Activated CD4-positive, alpha-beta T cell treated with anti-CD3 and anti-CD28 coated beads for 48 hours (primary cell): ENCODE results near the gene BANP.
"Not testable (repeated sequence)": the region's sequence is repeated elsewhere in the genome, so short reads cannot be mapped to it uniquely, and the experiment has no call there.

ENCODE experiments used
- DNase-seq: peaks from one replicate; pipeline ENCODE4 v3.0.0-alpha.2; 2020

The BANP gene

DNA sequence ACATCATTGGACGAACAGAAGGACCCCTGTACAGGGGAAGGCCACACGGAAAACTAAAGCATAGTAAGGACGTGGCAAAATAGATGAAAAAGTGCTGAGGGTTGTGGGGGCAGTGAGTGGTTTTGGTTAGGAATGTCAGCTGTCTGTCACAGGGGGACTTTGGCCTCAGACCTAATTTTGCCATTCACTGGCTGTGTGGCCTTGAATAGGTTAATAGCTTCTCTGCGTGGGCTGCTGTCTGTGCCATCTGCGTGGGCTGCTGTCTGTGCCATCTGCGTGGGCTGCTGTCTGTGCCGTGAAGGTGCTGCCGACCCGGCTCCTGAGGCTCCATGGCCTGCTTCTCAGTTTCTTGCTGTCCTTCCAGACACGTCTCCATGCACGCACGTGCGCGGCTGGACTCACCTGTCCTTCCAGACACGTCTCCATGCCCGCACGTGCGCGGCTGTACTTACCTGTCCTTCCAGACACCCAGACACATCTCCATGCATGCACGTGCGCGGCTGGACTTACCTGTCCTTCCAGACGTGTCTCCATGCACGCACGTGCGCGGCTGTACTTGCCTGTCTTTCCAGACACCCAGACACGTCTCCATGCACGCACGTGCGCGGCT, 47.1 kb downstream of the BANP start:
- not testable (repeated sequence) for DNase-seq

DNA sequence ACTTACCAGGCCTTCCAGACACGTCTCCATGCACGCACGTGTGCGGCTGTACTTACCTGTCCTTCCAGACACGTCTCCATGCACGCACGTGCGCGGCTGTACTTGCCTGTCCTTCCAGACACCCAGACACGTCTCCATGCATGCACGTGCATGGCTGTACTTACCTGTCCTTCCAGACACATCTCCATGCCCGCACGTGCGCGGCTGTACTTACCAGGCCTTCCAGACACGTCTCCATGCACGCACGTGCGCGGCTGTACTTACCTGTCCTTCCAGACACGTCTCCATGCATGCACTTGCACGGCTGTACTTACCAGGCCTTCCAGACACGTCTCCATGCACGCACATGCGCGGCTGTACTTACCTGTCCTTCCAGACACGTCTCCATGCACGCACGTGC, 47.8 kb downstream of the BANP start:
- DNase-seq: not testable (repeated sequence)

DNA sequence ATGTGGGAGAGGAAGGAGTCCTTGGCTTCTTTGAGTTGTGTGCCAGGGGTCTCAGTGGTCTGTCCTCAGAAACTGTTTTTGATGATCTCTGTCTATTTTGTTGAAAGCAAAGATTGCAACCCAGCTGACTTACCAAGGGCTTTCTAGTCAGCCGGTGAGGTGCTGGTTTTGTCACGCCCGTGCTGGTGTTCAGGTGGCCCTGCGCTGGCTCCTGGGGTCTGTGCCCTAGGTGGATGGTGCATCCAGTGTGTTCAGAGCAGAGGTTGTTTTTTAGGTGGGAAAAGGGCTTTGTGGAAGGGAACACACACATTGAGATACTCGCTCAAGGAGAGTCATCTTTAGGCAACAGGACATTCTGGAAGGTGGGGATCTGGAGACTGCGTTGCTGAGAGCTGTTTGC, 51.0 kb downstream of the BANP start:
- DNase-seq: no peak

DNA sequence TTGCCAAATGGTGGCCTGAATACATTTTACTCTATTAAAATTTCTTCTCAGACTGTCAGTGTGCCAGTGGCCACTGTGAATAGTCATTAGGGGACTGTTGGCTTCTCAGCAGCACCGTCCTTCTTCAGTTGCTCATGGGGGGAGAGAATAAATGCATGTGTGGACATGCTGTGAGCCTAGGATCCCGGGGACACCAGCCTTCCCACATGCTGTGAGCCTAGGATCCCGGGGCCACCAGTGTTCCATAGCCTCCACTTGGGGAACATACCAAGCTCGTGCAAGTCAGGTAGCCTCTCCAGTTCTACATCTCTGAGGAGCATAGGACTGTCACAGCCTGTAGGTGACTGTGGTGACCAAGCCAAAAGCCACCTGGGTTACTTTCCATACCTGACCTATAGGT, 51.5 kb downstream of the BANP start:
- no peak for DNase-seq

DNA sequence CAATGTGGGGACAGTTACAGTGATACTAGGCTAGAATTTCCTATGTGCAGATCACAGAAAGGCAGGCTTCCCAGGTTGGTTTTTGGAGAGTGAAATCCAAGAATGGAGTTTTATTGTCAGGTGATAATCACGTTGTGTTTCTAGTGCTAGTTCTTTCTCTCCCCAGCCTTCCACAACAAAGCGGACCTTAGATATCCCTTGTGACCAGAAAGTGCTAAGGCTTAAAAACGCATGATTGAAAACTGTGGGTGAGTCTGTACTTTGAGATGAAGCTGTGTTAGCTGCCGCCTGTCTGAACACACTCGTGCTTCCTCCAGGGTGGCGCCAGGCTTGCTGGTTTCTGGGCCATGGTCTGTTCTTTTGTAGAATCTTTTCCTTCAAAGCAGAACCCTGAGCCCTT, 52.1 kb downstream of the BANP start:
- no peak for DNase-seq

DNA sequence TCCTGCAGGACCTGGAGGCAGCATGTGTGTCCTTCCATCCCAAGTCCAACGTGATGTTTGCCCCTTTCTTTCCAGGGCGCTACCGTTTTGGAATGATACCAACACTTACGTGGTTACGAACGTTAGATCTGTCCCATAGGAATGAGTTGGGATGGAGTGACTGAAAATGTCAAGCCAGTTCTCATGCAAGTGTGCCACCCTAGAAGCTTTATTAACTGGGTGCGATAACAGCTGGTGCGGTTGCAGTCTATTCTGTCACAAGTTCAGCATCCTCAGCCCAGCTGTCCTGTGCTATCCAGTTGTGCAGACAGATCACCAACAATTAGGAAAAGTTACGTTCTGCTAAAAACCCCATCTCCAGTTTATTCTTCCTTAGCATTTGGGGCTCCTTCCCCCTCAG, 52.5 kb downstream of the BANP start:
- no peak for DNase-seq

DNA sequence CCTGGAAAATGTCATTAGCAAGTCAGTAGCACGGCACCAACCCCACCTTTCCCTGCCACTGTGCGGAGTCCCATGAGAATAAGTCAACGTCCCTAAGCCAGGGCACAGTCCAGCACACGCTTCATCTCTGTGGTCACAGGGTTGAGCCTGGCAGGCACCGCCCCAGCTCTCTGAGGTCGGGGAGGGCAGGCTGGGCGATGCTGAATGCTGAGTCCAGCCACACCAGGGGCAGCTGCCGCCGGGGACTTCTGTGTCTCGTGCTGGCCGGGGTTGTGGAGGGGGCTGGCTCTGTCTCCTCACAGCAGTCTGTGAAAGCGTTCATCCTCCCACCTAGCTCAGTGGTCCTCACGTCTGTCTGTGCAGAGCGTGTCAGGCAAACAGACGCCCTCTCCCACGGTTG, 53.2 kb downstream of the BANP start:
- DNase-seq: no peak

DNA sequence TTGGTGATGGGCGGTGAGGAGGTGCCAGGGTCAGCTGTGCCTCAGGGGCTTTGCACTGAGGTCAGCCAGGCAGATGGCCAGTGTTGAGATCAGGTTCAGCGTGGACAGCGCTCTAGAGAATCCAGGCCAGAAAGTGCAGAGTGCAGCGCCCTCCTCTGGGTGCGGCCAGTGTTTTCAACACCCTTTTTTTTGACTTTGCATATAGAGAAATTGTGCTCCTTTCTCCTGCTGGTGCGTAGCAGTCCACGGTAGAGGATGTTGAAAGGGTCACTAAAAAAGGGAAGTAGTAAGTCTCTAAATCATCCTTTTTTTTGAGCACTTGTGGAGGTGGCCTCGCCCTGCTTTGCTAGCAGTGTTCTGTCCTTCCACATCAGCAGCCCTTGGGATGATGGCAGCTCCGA, 53.9 kb downstream of the BANP start:
- DNase-seq: peak; percentile 28

DNA sequence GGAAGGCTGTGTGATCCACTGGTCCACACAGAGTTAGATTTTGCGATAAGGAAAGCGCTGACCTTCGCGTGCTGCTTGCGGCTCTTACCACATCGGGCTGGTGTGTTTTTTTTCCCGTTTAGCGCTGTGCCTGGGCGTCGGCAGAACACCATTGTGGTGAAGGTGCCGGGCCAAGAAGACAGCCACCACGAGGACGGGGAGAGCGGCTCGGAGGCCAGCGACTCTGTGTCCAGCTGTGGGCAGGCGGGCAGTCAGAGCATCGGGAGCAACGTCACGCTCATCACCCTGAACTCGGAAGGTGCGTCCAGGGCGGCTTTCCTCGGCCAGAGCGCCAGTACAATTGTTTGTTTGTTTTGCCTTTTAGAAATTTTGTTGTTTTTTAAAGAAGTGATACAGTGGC, 54.7 kb downstream of the BANP start:
- no peak for DNase-seq

DNA sequence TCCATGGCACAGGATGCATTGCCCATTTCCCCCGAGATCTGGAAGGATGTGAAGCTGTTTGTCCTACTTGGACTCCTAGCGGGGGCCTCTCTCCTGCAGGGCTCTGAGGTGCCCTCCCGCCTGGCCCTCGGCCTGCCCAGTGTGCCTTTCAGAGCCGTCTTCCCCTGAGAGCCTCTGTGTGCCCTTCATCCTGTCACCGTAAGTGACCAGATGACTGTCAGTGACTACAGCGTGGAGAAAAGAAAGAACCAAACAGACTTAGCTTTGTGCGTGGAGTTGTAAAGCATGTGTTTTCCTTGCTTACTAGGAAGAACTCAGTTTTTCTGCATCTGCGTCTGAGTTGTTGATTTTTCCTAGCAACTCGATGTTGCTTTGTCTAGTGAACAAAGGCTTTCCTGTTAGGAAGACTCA, 56.1 kb downstream of the BANP start:
- DNase-seq: no peak

DNA sequence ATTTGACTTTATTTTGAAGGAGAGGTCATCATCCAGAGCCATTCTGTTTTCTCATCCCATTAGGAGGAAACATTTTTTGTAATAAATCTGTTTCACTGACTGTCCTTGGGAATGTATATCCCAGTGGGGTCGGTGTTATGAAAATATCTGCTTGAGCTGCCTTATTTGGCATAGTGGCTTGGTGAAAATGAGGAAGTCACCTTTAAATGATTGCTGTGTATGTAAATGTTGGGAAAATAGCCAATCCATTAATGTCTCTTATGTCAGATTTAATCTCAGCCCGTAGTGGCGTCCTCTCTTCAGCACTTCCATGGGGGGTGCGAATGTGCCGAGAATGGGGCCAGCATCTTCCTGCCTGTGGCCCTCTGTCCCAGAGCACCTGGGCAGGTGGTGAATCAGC, 57.6 kb downstream of the BANP start:
- DNase-seq: no peak

DNA sequence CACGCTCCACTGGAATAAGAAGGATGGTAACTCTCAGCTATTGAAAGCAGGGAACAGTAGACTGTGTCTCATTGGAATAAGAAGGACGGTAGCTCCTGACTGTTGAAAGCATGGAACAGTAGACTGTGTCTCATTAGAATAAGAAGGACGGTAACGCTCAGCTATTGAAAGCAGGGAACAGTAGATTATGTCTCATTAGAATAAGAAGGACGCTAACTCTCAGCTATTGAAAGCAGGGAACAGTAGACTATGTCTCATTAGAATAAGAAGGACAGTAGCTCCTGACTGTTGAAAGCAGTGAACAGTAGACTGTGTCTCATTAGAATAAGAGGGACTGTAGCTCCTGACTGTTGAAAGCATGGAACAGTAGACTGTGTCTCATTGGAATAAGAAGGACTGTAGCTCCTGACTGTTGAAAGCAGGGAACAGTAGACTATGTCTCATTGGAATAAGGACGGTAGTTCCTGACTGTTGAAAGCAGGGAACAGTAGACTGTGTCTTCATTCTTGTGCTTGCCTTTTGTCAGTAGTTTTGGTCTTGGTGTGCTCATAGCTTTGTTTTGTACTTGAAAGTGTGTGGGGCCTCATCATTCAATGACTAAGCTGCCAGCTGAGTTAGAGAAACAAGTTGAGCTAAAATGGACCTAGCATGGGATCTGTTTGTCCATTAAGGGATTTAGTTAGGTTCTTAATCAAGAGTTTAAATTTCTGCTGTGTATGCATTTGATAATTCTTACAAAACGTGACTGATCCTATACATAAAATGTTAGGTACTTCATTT, 58.5 kb downstream of the BANP start:
- no peak for DNase-seq

DNA sequence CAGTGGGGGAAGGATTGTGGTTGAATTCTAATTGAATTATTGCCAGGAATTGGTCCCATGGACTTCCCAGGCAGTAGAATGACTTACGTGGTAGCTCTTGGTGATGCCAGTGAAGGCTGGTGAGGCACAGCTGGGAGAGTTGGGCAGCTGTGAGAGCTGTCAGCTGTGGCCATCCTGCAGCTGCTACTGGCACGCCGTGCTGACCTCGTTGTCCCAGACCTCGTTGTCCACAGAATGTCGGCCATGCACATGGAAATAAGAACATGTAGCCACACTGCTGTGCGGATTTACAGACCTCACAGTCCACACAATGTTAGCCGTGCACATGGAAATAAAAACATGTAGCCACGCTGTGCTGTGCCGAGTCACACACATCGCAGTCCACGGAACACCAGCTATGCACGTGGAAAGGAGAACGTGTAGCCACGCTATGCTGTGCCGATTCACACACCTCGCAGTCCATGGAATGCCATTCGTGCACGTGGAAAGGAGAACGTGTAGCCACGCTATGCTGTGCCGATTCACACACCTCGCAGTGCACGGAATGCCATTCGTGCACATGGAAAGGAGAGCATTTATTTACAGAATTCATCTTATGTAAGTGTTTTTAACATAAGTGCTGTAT, 59.2 kb downstream of the BANP start:
- DNase-seq: no peak

DNA sequence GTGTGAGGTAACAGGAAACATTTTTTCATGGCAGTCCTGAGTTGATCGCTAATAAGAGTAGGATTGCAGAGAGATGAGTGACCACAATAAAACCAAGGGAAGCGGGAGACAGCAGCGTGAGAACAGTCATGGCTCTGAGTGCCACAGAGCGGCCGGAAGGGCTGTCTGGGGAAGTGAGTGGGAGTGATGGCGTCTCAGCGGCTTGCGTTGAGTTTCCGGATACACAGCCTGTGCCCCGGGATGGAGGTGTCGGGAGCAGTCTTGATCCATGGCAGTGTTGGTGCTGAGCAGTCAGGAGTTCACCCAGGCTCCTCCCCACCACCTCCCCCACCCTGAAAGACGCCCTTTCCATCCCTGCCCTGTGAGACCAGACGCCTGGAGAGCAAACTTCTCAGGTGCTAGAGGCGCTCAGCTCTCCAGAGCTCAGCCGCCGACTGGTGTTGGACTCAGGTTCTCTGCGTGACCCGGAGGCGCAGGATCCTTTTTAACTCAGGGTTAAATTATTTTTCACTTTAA, 59.8 kb downstream of the BANP start:
- DNase-seq: no peak

DNA sequence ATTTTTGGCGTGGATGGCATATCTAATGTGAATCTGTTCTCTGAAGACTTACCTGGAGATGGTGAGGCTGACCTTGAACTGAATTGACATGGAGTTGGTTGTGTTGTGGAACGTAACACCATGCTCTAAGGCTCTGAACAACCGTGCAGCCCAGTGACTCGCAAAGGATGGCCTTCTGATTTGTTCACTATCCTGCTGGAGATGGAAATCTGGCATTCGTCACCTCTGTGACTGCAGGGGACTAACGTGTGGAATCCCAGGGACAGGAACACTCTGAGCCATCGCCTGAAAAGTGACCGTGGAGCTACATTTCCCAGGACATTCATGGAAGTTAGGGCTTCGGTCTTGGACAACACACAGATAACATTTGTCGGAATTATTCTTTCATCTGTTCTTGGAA, 61.1 kb downstream of the BANP start:
- DNase-seq: no peak

DNA sequence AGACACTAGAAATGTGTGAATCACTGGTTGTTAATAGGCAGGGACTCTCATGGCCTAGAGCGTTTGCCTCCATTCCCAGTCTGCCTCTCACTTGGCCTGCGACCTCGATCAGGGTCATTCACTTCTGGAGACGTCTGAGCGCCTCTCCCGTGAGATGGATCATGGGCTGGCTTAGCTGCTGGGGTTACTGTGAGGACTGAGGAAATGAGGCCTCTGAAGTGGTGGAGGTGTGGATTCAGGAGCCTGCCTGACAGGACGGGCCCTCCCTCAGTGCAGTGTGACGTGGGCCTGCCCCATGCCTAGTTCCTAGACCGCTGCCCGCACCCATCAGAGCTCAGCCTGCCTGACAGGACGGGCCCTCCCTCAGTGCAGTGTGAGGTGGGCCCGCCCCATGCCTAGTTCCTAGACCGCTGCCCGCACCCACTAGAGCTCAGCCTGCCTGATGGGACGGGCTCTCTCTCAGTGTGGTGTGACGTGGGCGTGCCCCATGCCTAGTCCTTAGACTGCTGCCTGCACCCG, 61.9 kb downstream of the BANP start:
- DNase-seq: no peak

DNA sequence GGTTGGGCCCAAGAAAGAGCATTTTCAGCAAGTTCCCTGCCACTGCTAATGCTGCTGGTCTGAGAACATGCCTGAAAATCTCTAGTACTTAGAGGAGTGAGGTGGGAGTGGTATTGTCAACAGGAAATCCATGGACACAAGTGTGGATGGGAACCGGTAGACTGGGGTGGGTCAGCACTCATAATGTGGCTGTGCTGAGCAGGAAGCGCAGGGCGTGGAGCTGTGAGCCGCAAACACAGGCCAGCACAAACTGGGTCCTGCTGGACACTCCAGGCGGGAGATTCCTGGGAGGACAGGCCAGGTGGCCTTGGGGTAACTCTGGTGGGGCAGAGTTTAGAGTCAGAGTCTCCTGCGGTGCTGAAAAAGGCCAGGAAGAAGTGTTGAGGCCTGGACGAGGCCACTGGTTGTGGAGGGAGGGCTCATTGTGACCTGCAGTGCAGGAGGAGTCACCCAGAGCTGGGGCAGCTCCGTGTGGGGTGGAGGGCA, 62.6 kb downstream of the BANP start:
- DNase-seq: no peak

DNA sequence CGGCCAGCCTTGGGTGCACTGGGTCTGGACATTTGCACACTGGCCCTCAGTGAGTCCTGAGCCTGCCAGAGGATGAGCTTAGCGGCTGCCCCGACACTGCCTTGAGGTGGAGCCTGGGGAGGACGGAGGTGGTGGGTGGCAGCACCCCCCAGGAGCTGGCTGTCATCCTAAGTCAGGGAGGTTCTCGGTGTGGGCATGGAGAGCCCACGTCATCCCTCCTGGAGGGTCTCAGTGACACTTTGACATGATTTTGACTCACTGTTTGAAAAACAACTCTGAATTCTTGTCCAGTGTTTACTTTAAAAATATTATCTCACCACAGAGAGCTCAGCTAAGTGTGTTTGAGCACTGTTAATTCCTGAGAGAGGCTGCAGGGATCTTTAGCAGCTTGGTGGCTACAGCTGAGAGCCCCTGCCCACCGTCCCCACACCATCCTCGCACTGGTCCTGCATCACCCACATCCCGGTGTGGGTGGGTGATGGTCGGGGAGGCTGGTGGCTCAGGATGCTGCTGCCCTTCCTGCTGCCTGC, 63.1 kb downstream of the BANP start:
- DNase-seq: no peak

DNA sequence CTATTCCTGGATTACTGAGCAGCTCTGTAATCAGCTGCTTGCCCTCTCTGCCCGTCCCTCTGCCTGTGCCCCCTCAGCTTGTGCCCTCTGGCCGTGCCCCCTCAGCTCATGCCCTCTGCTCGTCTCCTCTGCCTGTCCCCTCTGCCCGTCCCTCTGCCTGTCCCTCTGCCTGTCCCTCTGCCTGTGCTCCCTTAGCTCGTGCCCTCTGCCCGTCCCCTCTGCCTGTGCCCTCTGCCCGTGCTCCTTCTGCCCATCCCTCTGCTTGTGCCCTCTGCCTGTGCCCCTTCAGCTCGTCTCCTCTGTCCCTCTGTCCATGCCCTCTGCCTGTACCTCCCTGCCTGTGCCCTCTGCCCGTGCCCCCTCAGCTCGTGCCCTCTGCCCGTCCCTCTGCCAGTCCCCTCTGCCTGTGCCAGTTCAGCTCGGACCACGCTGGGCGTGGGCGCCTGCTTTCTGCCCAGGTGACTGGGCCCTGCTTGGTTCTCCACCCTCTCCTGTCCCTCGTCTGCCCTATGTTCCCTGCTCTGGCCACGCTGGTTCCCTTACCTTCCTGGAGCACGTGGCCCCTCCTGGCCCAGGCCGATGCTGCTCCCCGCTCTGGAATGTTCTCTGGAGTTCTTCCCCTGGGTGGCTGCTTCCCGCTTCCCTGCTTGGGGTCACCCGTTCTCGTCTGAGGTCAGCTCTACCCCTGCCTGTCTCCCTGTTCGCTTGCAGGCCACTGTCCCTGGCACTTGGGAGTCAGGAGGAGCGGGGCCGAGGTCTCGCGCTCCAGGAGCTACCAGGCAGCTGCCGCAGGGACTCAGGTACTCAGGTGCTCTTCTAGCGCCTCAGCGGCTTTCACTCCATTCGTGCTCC, 63.9 kb downstream of the BANP start:
- no peak for DNase-seq

DNA sequence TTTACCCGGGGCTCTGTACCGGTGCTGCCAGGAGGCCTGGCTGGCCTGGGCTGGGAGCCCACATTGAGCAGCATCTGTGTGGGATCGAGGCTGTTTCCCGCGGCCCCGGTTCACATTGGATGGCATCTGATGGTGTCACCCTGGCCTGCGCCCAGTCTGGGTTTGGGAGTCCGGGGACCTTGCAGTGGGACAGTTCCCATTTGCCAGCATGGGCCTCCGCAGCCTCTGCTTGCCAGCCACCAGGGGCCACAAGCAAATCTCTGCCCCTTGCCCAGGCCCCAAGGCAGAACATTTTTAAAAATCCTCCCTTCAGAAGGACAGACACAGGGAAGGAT, 64.5 kb downstream of the BANP start:
- no peak for DNase-seq

DNA sequence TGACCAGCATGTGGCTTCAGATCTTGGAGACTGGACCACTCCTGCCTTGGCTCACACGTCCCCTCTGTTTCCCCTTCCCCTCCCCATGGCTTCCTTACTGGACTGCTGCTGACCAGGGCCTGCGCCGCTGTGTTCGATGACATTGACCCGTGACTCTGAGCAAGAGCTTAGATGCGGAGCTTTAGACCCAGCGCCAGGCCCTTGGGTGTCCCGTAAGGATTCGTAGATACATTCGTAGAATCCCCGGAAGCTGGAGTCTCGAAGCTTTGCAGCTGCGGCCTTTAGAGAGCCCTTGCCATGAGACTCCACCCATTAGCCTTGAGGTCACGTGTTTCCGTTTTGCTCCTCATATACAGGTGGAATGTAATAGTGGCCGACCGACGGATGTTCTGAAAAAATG, 65.2 kb downstream of the BANP start:
- not testable (repeated sequence) for DNase-seq

DNA sequence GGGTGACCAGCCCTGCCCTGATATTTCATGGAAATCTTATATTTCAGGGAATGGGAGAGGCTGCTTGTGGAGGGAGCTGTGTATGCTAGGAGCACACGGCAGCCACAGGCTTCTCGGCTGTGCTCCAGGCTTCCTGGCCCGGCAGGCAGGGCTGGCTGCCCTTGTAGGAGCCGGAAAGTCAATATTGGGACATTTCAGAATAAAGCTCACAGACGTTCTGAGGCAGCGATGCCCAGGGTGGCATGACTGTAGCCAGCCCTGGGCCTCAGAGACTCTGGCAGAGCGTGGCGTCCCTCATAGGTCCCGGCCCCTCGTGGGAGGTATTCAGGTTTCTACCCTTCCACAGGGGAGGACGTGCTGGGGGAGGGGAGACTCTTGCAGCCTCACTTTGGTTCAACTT, 65.7 kb downstream of the BANP start:
- DNase-seq: no peak
